ENCODE data around the gene PLXNC1.

The PLXNC1 gene

GRCh38 chr12:94239332-94239993, 91.1 kb downstream of the PLXNC1 start:
- DNase-seq (ENCODE audit: low read depth, low spot score) = no peak

GRCh38 chr12:94240171-94240570, 91.8 kb downstream of the PLXNC1 start:
- no peak for DNase-seq (ENCODE audit: low read depth, low spot score)

- DNase-seq (ENCODE audit: low read depth, low spot score) = no peak
Measured at GRCh38 chr12:94242901-94243300, 94.5 kb downstream of the PLXNC1 start.

- no peak for DNase-seq (ENCODE audit: low read depth, low spot score)
Measured at GRCh38 chr12:94244165-94245133, 96.1 kb downstream of the PLXNC1 start.

GRCh38 chr12:94245631-94246383, 97.4 kb downstream of the PLXNC1 start:
- DNase-seq (ENCODE audit: low read depth, low spot score) = peak; percentile 33

- DNase-seq (ENCODE audit: low read depth, low spot score) = peak; percentile 32
Measured at GRCh38 chr12:94247246-94247645, 98.9 kb downstream of the PLXNC1 start.

- DNase-seq (ENCODE audit: low read depth, low spot score) = no peak
Measured at GRCh38 chr12:94248582-94248981, 100.2 kb downstream of the PLXNC1 start.

- no peak for DNase-seq (ENCODE audit: low read depth, low spot score)
Measured at GRCh38 chr12:94250130-94250529, 101.8 kb downstream of the PLXNC1 start.

GRCh38 chr12:94254270-94254669, 105.9 kb downstream of the PLXNC1 start:
- DNase-seq (ENCODE audit: low read depth, low spot score) = no peak

- no peak for DNase-seq (ENCODE audit: low read depth, low spot score)
Measured at GRCh38 chr12:94255006-94255405, 106.6 kb downstream of the PLXNC1 start.

GRCh38 chr12:94255428-94255827, 107.1 kb downstream of the PLXNC1 start:
- DNase-seq (ENCODE audit: low read depth, low spot score) = no peak

- no peak for DNase-seq (ENCODE audit: low read depth, low spot score)
Measured at GRCh38 chr12:94258593-94258992, 110.2 kb downstream of the PLXNC1 start.

- DNase-seq (ENCODE audit: low read depth, low spot score) = no peak
Measured at GRCh38 chr12:94260017-94260416, 111.6 kb downstream of the PLXNC1 start.

GRCh38 chr12:94260717-94261116, 112.3 kb downstream of the PLXNC1 start:
- no peak for DNase-seq (ENCODE audit: low read depth, low spot score)

GRCh38 chr12:94261119-94261518, 112.7 kb downstream of the PLXNC1 start:
- DNase-seq (ENCODE audit: low read depth, low spot score) = no peak

GRCh38 chr12:94261786-94262185, 113.4 kb downstream of the PLXNC1 start:
- DNase-seq (ENCODE audit: low read depth, low spot score) = no peak

GRCh38 chr12:94262228-94263010, 114.0 kb downstream of the PLXNC1 start:
- DNase-seq (ENCODE audit: low read depth, low spot score) = peak; percentile 69

- no peak for DNase-seq (ENCODE audit: low read depth, low spot score)
Measured at GRCh38 chr12:94263011-94263811, 114.8 kb downstream of the PLXNC1 start.

- no peak for DNase-seq (ENCODE audit: low read depth, low spot score)
Measured at GRCh38 chr12:94263905-94264561, 115.7 kb downstream of the PLXNC1 start.

All from brain pericyte (primary cell).